Hematopoietic multipotent progenitor cell treated with erythropoietin and hydrocortisone succinate and interleukin-3 and kit ligand, for 6 days (in vitro differentiated cells): ENCODE data around the gene HECA.
"Not testable (repeated sequence)": the region's sequence is repeated elsewhere in the genome, so short reads cannot be mapped to it uniquely, and the experiment has no call there.

Source experiments
- DNase-seq: peaks from one replicate; pipeline ENCODE4 v3.0.0-alpha.2; 2015

The HECA gene

DNA sequence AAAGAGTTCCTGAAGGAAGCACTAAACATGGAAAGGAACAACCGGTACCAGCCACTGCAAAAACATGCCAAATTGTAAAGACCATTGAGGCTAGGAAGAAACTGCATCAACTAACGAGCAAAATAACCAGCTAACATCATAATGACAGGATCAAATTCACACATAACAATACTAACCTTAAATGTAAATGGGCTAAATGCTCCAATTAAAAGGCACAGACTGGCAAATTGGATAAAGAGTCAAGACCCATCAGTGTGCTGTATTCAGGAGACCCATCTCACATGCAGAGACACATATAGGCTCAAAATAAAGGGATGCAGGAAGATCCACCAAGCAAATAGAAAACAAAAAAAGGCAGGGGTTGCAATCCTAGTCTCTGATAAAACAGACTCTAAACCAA lies 77.6 kb downstream of the HECA start:
- DNase-seq, result not testable (repeated sequence)

DNA sequence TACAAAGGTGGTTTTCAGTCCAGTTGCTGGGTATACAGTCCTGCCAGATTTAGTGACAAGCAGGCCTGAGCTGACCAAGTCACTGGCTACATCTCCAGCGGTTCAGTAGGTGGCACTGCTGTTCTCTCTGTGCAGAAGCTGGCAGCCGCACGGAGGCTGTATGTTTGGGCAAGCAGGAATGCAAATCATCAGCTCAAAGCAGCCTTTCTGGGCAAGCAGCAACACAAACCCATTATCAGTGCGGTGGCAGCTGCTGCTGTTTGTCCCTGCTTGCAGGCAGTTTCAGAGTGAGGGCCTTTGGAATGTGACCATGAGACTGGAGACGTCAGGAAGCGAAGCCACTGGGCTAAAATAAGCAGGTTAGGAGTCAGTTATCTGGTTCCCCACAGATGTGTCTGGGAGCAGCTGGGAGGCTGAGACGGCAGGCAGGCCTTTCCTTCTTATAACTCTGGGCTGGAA lies 84.4 kb downstream of the HECA start:
- DNase-seq, result peak; percentile 94

DNA sequence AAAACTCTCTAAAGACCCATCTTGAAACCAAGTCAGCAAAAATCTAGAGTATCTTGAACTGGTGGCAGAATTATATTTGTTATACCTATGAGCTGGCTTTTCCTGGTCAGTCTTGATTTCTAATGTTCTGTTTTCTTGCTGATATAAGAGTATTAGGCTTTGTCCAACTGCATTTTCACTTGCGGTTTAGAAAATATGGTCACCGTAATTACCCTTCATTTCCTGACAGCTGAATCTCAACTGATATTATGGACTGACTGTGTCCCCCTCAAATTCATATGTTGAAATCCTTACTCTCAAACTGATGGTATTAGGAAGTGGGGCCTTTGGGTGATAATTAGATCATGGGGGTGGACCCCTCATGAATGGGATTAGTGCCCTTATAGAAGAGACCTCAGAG lies 84.9 kb downstream of the HECA start:
- no peak for DNase-seq

DNA sequence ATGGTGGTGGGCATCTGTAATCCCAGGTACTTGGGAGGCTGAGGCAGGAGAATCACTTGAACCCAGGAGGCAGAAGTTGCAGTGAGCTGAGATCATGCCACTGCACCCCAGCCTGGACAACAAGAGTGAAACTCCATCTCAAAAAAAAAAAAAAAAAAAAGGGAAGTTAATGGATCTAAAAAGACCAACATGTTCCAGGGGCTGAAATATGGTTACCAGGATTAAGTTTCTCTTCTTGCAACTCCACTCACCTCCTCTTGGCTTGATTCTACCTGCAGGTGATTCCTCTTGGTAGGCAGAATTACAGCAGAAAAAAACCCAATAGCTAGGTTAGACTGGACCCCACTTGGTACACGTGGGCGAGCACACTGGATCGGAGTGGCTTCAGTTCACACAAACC lies 93.5 kb downstream of the HECA start:
- not testable (repeated sequence) for DNase-seq
